HepG2 (cell line): Measurements from ENCODE around the gene NRP1. TPM values are rescaled to one million over a fixed set of nuclear protein-coding genes. Genes with fewer than 3 reads are reported as not detected.
A peak's percentile ranks its signal among the peaks of the same experiment; 100 is the strongest.

Source experiments
- CC2D1A ChIP-seq: sonication (generic); formaldehyde crosslinking; IDR thresholded peaks from 2 replicates; pipeline ENCODE4 v1.8.1; 2023; ENCODE audit warnings: mild to moderate bottlenecking, missing genetic modification reagents
- ERF ChIP-seq: IDR thresholded peaks from 2 replicates; pipeline ENCODE4 v1.6.1; 2018; ENCODE audit warnings: missing biosample characterization, missing genetic modification reagents
- GMEB2 ChIP-seq: IDR thresholded peaks from 2 replicates; pipeline ENCODE4 v1.6.1; 2016; ENCODE audit warnings: missing biosample characterization, missing genetic modification reagents, low read depth
- HMG20A ChIP-seq: IDR thresholded peaks from 2 replicates; pipeline ENCODE4 v1.6.1; 2016; ENCODE audit warnings: borderline replicate concordance
- HMG20B ChIP-seq: conservative IDR thresholded peaks from 2 replicates; pipeline ENCODE4 v1.6.1; 2016; ENCODE audit warnings: missing genetic modification reagents, missing compliant biosample characterization
- MLXIP ChIP-seq: sonication (generic); formaldehyde crosslinking; IDR thresholded peaks from 2 replicates; pipeline ENCODE4 v1.9.0; 2021; ENCODE audit warnings: missing genetic modification reagents, borderline replicate concordance
- NFAT5 ChIP-seq: sonication (generic); formaldehyde crosslinking; IDR thresholded peaks from 2 replicates; pipeline ENCODE4 v1.4.0; 2020; ENCODE audit warnings: missing genetic modification reagents
- NR2F2 ChIP-seq: IDR thresholded peaks from 2 replicates; pipeline ENCODE4 v1.6.1; 2012; ENCODE audit warnings: low read depth, inconsistent platforms, borderline replicate concordance
- POGZ ChIP-seq: sonication (generic); formaldehyde crosslinking; IDR thresholded peaks from 2 replicates; pipeline ENCODE4 v1.4.0; 2020; ENCODE audit warnings: mild to moderate bottlenecking, missing genetic modification reagents
- SOX6 ChIP-seq, 2 experiments: fragments of 450-650 bp in 1 of 2; sonication (generic) in 1 of 2; formaldehyde crosslinking in 1 of 2; IDR thresholded peaks; 2 replicates each; pipeline versions ENCODE4 v1.4.0 to v1.6.1; 2017 to 2020; ENCODE audit warnings: antibody characterized with exemption in 1 of 2, mild to moderate bottlenecking in 1 of 2, missing genetic modification reagents in 1 of 2
- SRSF4 ChIP-seq: fragments of 200-400 bp; formaldehyde crosslinking; IDR thresholded peaks from one replicate; pipeline ENCODE4 v1.6.1; 2018; ENCODE audit warnings: mild to moderate bottlenecking, low read depth, low read length, moderate library complexity; ENCODE audit not compliant: poor library complexity, severe bottlenecking
- TSC22D2 ChIP-seq: sonication (generic); formaldehyde crosslinking; IDR thresholded peaks from 2 replicates; pipeline ENCODE4 v1.5.1; 2020; ENCODE audit warnings: missing genetic modification reagents, mild to moderate bottlenecking, borderline replicate concordance
- U2AF1 ChIP-seq: fragments of 200-400 bp; formaldehyde crosslinking; optimal IDR thresholded peaks from 2 replicates; pipeline ENCODE3; 2017; ENCODE audit warnings: mild to moderate bottlenecking, low read depth, low read length
- YEATS4 ChIP-seq: sonication (generic); formaldehyde crosslinking; IDR thresholded peaks from 2 replicates; pipeline ENCODE4 v1.4.0; 2020; ENCODE audit warnings: missing genetic modification reagents, borderline replicate concordance
- ZBTB21 ChIP-seq: sonication (generic); formaldehyde crosslinking; IDR thresholded peaks from 2 replicates; pipeline ENCODE4 v1.4.0; 2020; ENCODE audit warnings: missing genetic modification reagents
- ZHX1 ChIP-seq: sonication (generic); formaldehyde crosslinking; IDR thresholded peaks from 2 replicates; pipeline ENCODE4 v1.8.1; 2022; ENCODE audit warnings: low read depth, mild to moderate bottlenecking, missing genetic modification reagents
- ZNF136 ChIP-seq: sonication (generic); formaldehyde crosslinking; IDR thresholded peaks from 2 replicates; pipeline ENCODE4 v1.8.1; 2022; ENCODE audit warnings: low read depth, mild to moderate bottlenecking, moderate library complexity, missing genetic modification reagents
- ZSCAN9 ChIP-seq: IDR thresholded peaks from 2 replicates; pipeline ENCODE4 v1.6.1; 2016; ENCODE audit warnings: borderline replicate concordance
- polyA plus RNA-seq, 8 experiments: library from polyadenylated mRNA; depleted of rRNA in 3 of 8; stranded (reverse) in 7 of 8; unstranded in 1 of 8; fragments of >200 nt; fragmentation: Illumina TruSeq in 4 of 8; extraction: Trizol in 4 of 8; gene quantifications; 2 replicates each; pipeline versions ENCODE4 v1.2.1 to v1.2.3, GENCODE V29; 2011 to 2016; ENCODE audit warnings: low read depth in 4 of 8, missing spikeins in 1 of 8, mixed read lengths in 1 of 8; ENCODE audit not compliant: insufficient read depth in 1 of 8
- total RNA-seq, 5 experiments: library from RNA; depleted of rRNA; stranded (reverse); fragments of >200 nt; fragmentation: Illumina TruSeq; extraction: Trizol; gene quantifications; 2 replicates each; pipeline ENCODE4 v1.2.3, GENCODE V29; 2016; ENCODE audit warnings: low read depth in 1 of 5

NRP1 gene
- total and polyA plus RNA-seq, 2 of the 13 experiments (the other 11 are each of a cell fraction or from before 2014, with no cell fraction given): 5.3 to 5.8 TPM

GRCh38 chr10:33252794-33253203, 81.7 kb downstream of the NRP1 start (continued):
- TF ChIP-seq U2AF1 (no peak), HMG20B (CRISPR knock-in tag) (no peak), POGZ (no peak), ZHX1 (CRISPR knock-in tag) (no peak), NR2F2 (no peak), GMEB2 (CRISPR knock-in tag) (no peak), ERF (CRISPR knock-in tag) (no peak), ZSCAN9 (CRISPR knock-in tag) (no peak), CC2D1A (no peak), MLXIP (no peak), TSC22D2 (CRISPR knock-in tag) (no peak), NFAT5 (CRISPR knock-in tag) (no peak), SOX6 (IDR thresholded peaks at IDR 0.05) (no peak), SOX6 (CRISPR knock-in tag; IDR thresholded peaks at IDR 0.05) (no peak), ZBTB21 (no peak), HMG20A (CRISPR knock-in tag) (peak; percentile 49; the same call in 1 of the 2 replicates), ZNF136 (CRISPR knock-in tag) (no peak), SRSF4 (no peak), YEATS4 (CRISPR knock-in tag) (no peak)
